Measurements from ENCODE around the gene NR2F1-AS1. TPM values are rescaled to one million over a fixed set of nuclear protein-coding genes. Genes with fewer than 3 reads are reported as not detected.
"Not testable (repeated sequence)": the region's sequence is repeated elsewhere in the genome, so short reads cannot be mapped to it uniquely, and the experiment has no call there.

NR2F1-AS1 gene
- total and polyA plus RNA-seq, 4 donors = 50.9 to 71.5 (median 66.6) TPM

DNA sequence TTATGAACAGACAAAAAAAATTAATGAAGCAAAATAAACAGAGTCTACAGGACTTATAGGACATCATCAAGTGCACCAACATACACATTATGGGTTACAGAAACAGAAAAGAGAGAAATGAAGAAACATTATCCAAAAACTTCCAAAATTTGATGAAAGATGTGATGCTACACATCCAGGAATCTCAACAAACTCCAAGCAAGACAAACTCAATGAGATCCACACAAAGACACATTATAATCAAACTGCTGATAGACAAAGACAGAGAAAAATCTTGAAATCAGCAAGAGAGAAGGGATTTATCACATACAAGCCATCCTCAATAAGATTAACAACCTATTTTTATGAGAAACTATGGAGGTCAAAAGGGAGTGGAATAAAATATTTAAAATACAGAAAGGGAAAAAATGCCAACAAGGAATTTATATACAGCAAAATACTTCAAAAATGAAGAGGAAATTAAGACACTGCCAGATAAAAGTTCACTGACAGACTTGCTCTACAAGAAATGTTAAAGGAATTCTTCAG, 101.0 kb downstream of the NR2F1-AS1 start:
- Histone ChIP-seq H3K9me3 (ENCODE audit: control insufficient read depth, insufficient read depth, low read length) (peaks cover 10% of the 10 kb centered on the region), H3K27ac (ENCODE audit: low read depth, low read length) (no peak overlapping the region), H3K36me3 (ENCODE audit: control insufficient read depth, insufficient read depth, low read length) (peaks cover 2% of the 10 kb centered on the region), H3K4me3 (ENCODE audit: low read depth, low read length) (no peak overlapping the region), H3K27me3 (ENCODE audit: control insufficient read depth, insufficient read depth, low read length) (no peaks in the 10 kb centered on the region), H3K4me1 (ENCODE audit: control insufficient read depth, insufficient read depth, low read length) (no peaks in the 10 kb centered on the region)
- DNase-seq (ENCODE audit: low read depth in 4 of 6, low spot score in 6 of 6) = no peak

DNA sequence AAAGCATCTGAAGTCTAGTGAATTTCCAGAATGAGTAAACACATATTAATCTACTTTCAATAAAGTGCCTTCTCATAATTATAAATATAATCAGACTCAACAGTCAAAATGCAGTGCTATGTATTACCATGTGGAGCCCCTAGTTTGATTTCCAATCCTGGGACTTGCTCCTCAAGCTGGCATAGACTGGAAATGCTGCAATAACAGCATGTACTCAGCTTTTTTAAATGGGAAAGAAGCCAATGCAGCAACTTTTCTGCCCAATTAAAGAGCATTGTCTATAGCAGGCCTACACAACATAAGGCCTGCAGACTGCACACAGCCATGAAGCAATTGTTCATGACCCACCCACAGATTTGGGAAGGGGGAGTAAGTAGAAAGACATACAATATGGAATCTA, 103.2 kb downstream of the NR2F1-AS1 start:
- DNase-seq (ENCODE audit: low read depth in 4 of 6, low spot score in 6 of 6) = peak in 1 of 6 donors; percentile 49
- H3K27me3 ChIP-seq (ENCODE audit: control insufficient read depth, insufficient read depth, low read length) = no peaks in the 10 kb centered on the region

DNA sequence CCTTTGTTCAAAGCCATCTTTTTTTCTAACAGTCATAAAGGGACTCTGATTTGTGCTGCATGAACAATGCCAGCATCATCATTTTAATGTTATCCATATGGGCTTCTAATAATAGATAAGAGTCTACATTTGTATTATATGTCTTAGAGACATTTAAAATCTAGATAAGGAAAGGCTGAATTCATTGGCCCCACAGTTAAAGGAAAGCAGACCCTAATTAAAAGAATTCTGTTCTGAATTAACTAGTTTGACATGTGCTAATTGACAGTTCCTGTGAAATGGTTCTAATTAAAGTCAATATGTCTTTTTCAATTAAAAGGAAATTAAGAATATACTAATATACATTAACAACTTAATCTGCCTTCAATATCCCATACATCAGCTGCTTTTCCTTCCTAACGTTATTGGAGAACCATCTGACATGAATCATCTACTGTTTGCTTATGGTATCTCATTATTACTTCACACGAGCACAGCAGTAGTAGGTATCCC, 104.7 kb downstream of the NR2F1-AS1 start:
- DNase-seq (ENCODE audit: low read depth in 4 of 6, low spot score in 6 of 6) = no peak
- no CpG with 5 or more reads among the region's 2 CpGs for WGBS (ENCODE audit: insufficient coverage)

More for the DNA sequence above, 103.2 kb downstream of the NR2F1-AS1 start:
- H3K9me3 ChIP-seq (ENCODE audit: control insufficient read depth, insufficient read depth, low read length) = peaks cover 10% of the 10 kb centered on the region
- no peak overlapping the region for H3K27ac ChIP-seq (ENCODE audit: low read depth, low read length)
- H3K4me3 ChIP-seq (ENCODE audit: low read depth, low read length) = no peak overlapping the region
- no peaks in the 10 kb centered on the region for H3K4me1 ChIP-seq (ENCODE audit: control insufficient read depth, insufficient read depth, low read length)
- peaks cover 2% of the 10 kb centered on the region for H3K36me3 ChIP-seq (ENCODE audit: control insufficient read depth, insufficient read depth, low read length)

DNA sequence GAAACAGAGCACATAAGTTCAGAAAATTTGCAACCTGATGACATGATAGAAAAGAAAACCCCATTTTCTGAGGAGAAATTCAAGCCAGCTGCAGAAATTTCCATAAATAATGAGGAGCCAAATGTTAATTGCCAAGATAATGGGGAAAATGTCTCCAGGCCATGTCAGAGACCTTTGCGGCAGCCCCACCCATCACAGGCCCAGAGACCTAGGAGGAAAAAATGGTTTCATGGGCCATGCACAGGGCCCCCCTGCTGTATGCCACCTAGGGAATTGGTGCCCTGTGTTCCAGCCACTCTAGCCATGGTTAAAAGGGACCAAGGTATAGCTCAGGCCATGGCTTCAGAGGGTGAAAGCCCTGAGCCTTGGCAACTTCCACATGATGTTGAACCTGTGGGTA, 118.1 kb downstream of the NR2F1-AS1 start:
- DNase-seq (ENCODE audit: low read depth in 4 of 6, low spot score in 6 of 6) = no peak
- peaks cover 17% of the 10 kb centered on the region for H3K9me3 ChIP-seq (ENCODE audit: control insufficient read depth, insufficient read depth, low read length)
- 100% methylated on average over 1 of the region's 1 CpG for WGBS (ENCODE audit: insufficient coverage)
- no peaks in the 10 kb centered on the region for H3K36me3 ChIP-seq (ENCODE audit: control insufficient read depth, insufficient read depth, low read length)
- no peak overlapping the region for H3K4me3 ChIP-seq (ENCODE audit: low read depth, low read length)
- H3K4me1 ChIP-seq (ENCODE audit: control insufficient read depth, insufficient read depth, low read length) = no peaks in the 10 kb centered on the region
- H3K27ac ChIP-seq (ENCODE audit: low read depth, low read length) = no peak overlapping the region
- no peaks in the 10 kb centered on the region for H3K27me3 ChIP-seq (ENCODE audit: control insufficient read depth, insufficient read depth, low read length)

More for the DNA sequence above, 104.7 kb downstream of the NR2F1-AS1 start:
- no peak overlapping the region for H3K4me3 ChIP-seq (ENCODE audit: low read depth, low read length)
- peaks cover 2% of the 10 kb centered on the region for H3K36me3 ChIP-seq (ENCODE audit: control insufficient read depth, insufficient read depth, low read length)
- no peak overlapping the region for H3K27ac ChIP-seq (ENCODE audit: low read depth, low read length)
- no peaks in the 10 kb centered on the region for H3K27me3 ChIP-seq (ENCODE audit: control insufficient read depth, insufficient read depth, low read length)
- no peaks in the 10 kb centered on the region for H3K4me1 ChIP-seq (ENCODE audit: control insufficient read depth, insufficient read depth, low read length)
- peaks cover 10% of the 10 kb centered on the region for H3K9me3 ChIP-seq (ENCODE audit: control insufficient read depth, insufficient read depth, low read length)

DNA sequence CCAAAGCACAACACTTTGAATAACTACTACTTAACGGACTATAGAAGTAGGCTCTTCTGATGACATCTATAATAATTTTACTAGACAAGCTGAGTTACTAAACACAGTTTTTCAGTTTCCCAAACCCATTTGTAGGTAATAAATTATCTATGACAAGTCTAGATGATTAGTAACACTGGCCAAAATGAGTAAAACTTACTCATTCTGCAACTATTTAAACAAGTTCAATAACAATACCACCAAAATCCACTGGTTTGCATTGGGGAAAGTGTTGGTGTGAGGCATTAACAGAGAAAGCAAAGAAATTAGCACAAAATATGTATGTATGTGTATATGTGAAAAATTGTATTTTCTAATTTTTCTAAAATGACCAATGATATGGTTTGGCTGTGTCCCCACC, 119.3 kb downstream of the NR2F1-AS1 start:
- no peaks in the 10 kb centered on the region for H3K27me3 ChIP-seq (ENCODE audit: control insufficient read depth, insufficient read depth, low read length)
- no peaks in the 10 kb centered on the region for H3K36me3 ChIP-seq (ENCODE audit: control insufficient read depth, insufficient read depth, low read length)
- no peak overlapping the region for H3K4me3 ChIP-seq (ENCODE audit: low read depth, low read length)
- WGBS (ENCODE audit: insufficient coverage) = no CpG with 5 or more reads among the region's 1 CpG
- peaks cover 17% of the 10 kb centered on the region for H3K9me3 ChIP-seq (ENCODE audit: control insufficient read depth, insufficient read depth, low read length)
- DNase-seq (ENCODE audit: low read depth in 4 of 6, low spot score in 6 of 6) = no peak
- H3K27ac ChIP-seq (ENCODE audit: low read depth, low read length) = no peak overlapping the region
- no peaks in the 10 kb centered on the region for H3K4me1 ChIP-seq (ENCODE audit: control insufficient read depth, insufficient read depth, low read length)

DNA sequence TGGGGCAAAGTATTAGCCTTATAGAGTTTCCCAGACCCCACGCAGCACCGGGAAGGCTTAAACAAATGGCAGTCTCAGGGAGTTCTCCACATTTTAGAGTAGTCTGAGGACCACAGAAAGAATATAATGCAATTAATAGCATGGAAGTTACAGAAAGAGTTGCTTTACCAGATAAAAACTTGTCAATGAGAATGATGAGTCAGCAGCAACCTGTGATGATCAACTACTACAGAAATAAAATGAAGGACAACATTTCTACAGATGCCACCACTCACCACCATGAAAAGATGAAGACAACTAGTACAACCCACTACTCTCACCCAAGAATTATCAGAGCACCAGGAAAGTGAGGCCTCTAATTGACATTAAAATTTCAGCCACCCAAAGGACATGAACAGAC, 120.7 kb downstream of the NR2F1-AS1 start:
- 100% methylated on average over 2 of the region's 2 CpGs for WGBS (ENCODE audit: insufficient coverage)
- no peak overlapping the region for H3K4me3 ChIP-seq (ENCODE audit: low read depth, low read length)
- H3K27me3 ChIP-seq (ENCODE audit: control insufficient read depth, insufficient read depth, low read length) = no peaks in the 10 kb centered on the region
- H3K36me3 ChIP-seq (ENCODE audit: control insufficient read depth, insufficient read depth, low read length) = no peaks in the 10 kb centered on the region
- peaks cover 17% of the 10 kb centered on the region for H3K9me3 ChIP-seq (ENCODE audit: control insufficient read depth, insufficient read depth, low read length)
- no peaks in the 10 kb centered on the region for H3K4me1 ChIP-seq (ENCODE audit: control insufficient read depth, insufficient read depth, low read length)
- no peak for DNase-seq (ENCODE audit: low read depth in 4 of 6, low spot score in 6 of 6)
- no peak overlapping the region for H3K27ac ChIP-seq (ENCODE audit: low read depth, low read length)

DNA sequence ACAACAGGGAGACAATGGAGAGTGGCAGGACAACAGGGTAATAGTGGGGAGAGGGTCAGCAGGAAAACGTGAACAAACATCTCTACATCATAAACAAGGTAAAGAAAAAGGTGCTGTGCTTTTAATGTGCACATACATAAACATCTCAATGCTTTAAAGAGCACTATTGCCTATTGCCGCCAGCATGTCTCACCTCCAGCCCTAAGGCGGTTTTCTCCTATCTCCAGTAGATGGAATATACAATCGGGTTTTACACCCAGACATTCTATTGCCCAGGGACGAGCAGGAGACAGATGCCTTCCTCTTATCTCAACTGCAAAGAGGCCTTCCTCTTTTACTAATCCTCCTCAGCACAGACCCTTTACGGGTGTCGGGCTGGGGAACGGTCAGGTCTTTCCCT, 124.2 kb downstream of the NR2F1-AS1 start:
- H3K36me3 ChIP-seq (ENCODE audit: control insufficient read depth, insufficient read depth, low read length); H3K9me3 ChIP-seq (ENCODE audit: control insufficient read depth, insufficient read depth, low read length); H3K4me1 ChIP-seq (ENCODE audit: control insufficient read depth, insufficient read depth, low read length); H3K27me3 ChIP-seq (ENCODE audit: control insufficient read depth, insufficient read depth, low read length); DNase-seq (ENCODE audit: low read depth in 4 of 6, low spot score in 6 of 6); H3K27ac ChIP-seq (ENCODE audit: low read depth, low read length); H3K4me3 ChIP-seq (ENCODE audit: low read depth, low read length): not testable (repeated sequence)
- 96% methylated on average over 3 of the region's 8 CpGs for WGBS (ENCODE audit: insufficient coverage)

DNA sequence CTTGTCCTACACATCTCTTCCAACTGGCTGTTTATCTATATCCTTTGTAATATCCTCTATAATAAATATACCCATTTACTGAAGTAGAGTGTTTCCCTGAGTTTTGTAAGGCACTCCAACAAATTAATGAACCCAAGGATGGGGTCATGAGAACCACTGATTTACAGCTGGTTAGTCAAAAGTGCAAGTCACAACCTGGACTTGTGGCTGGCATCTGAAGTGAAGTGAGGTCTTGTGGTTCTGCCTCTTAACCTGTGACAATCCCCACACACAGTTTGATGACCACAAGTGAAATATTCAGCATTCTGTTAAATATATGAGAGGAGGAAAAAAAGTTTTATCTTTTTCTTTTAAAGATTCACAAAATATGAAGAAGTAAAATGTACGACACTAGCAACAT, 126.1 kb downstream of the NR2F1-AS1 start:
- H3K27me3 ChIP-seq (ENCODE audit: control insufficient read depth, insufficient read depth, low read length) = no peaks in the 10 kb centered on the region
- no peaks in the 10 kb centered on the region for H3K4me1 ChIP-seq (ENCODE audit: control insufficient read depth, insufficient read depth, low read length)
- no peak for DNase-seq (ENCODE audit: low read depth in 4 of 6, low spot score in 6 of 6)
- H3K27ac ChIP-seq (ENCODE audit: low read depth, low read length) = no peak overlapping the region
- H3K4me3 ChIP-seq (ENCODE audit: low read depth, low read length) = no peak overlapping the region
- no CpG with 5 or more reads among the region's 1 CpG for WGBS (ENCODE audit: insufficient coverage)
- H3K9me3 ChIP-seq (ENCODE audit: control insufficient read depth, insufficient read depth, low read length) = no peaks in the 10 kb centered on the region
- H3K36me3 ChIP-seq (ENCODE audit: control insufficient read depth, insufficient read depth, low read length) = no peaks in the 10 kb centered on the region

DNA sequence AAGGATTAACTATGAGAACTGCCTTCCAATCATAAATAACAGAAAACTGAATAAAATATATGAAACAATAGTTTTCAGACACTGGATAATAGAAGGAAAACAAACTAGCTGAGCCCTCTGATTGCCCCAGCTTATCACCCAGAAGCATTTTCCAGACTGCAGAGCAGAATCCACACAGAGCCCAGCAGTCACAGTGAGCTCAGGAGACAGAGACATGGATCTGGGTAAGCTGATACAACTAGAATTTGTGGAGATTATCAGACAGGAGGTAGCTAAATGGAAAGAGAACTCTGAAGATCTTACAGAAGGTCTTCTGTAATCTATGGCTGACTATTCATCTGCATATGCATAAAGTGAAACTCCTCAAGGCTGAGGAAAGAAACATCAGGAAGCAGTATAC, 128.8 kb downstream of the NR2F1-AS1 start:
- no peaks in the 10 kb centered on the region for H3K27me3 ChIP-seq (ENCODE audit: control insufficient read depth, insufficient read depth, low read length)
- no peak for DNase-seq (ENCODE audit: low read depth in 4 of 6, low spot score in 6 of 6)
- H3K9me3 ChIP-seq (ENCODE audit: control insufficient read depth, insufficient read depth, low read length) = no peaks in the 10 kb centered on the region
- no peaks in the 10 kb centered on the region for H3K4me1 ChIP-seq (ENCODE audit: control insufficient read depth, insufficient read depth, low read length)
- H3K27ac ChIP-seq (ENCODE audit: low read depth, low read length) = no peak overlapping the region
- H3K4me3 ChIP-seq (ENCODE audit: low read depth, low read length) = no peak overlapping the region
- no peaks in the 10 kb centered on the region for H3K36me3 ChIP-seq (ENCODE audit: control insufficient read depth, insufficient read depth, low read length)

DNA sequence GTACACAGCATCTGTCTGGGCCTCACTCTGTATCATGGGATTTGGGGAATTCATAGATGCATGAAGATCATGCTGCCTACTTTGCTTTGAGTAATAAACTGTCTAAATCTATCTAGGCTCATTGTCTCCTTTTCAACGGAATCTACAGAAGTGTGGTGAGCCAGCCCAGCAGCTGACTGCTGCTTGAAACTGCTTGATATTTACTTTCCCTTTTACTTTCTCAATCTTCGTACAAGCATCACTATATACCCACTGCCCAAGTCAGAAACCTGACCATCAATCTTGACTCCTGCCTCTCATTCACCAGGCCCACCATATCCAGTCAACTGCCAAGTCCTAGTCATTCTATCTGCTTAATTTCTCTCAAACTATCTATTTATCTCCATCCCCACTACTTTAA, 142.9 kb downstream of the NR2F1-AS1 start:
- 74% methylated on average over 2 of the region's 2 CpGs for WGBS (ENCODE audit: insufficient coverage)
- no peak for DNase-seq (ENCODE audit: low read depth in 4 of 6, low spot score in 6 of 6)

More for the DNA sequence above, 142.9 kb downstream of the NR2F1-AS1 start:
- Histone ChIP-seq H3K4me1 (ENCODE audit: control insufficient read depth, insufficient read depth, low read length) (no peaks in the 10 kb centered on the region), H3K36me3 (ENCODE audit: control insufficient read depth, insufficient read depth, low read length) (no peaks in the 10 kb centered on the region), H3K27ac (ENCODE audit: low read depth, low read length) (no peak overlapping the region), H3K27me3 (ENCODE audit: control insufficient read depth, insufficient read depth, low read length) (no peaks in the 10 kb centered on the region), H3K4me3 (ENCODE audit: low read depth, low read length) (no peak overlapping the region), H3K9me3 (ENCODE audit: control insufficient read depth, insufficient read depth, low read length) (no peaks in the 10 kb centered on the region)

Data from spinal cord (tissue), 10 donors.